Measurements from ENCODE around the gene PRPSAP1.
"Not testable (repeated sequence)": the region's sequence is repeated elsewhere in the genome, so short reads cannot be mapped to it uniquely, and the experiment has no call there.

Gene PRPSAP1

GRCh38 chr17:76268991-76269981 is 84.4 kb downstream of the PRPSAP1 start:
- Histone ChIP-seq H3K27ac (ENCODE audit: low read length) (no peak overlapping the region), H3K9me3 (ENCODE audit: control insufficient read depth, insufficient read depth, low read length) (no peaks in the 10 kb centered on the region), H3K4me1 (ENCODE audit: control insufficient read depth, insufficient read depth, low read length) (peaks cover 14% of the 10 kb centered on the region), H3K27me3 (ENCODE audit: control insufficient read depth, insufficient read depth, low read length) (no peaks in the 10 kb centered on the region), H3K4me3 (ENCODE audit: low read length) (no peak overlapping the region), H3K36me3 (ENCODE audit: control insufficient read depth, insufficient read depth, low read length) (no peaks in the 10 kb centered on the region)
- no peak for DNase-seq (ENCODE audit: low read depth, low spot score)
- WGBS (ENCODE audit: insufficient coverage, insufficient read length): no CpG with 5 or more reads among the region's 12 CpGs

GRCh38 chr17:76268015-76268749 is 85.5 kb downstream of the PRPSAP1 start:
- WGBS (ENCODE audit: insufficient coverage, insufficient read length): no CpG with 5 or more reads among the region's 9 CpGs
- Histone ChIP-seq H3K27me3 (ENCODE audit: control insufficient read depth, insufficient read depth, low read length) (no peaks in the 10 kb centered on the region), H3K9me3 (ENCODE audit: control insufficient read depth, insufficient read depth, low read length) (no peaks in the 10 kb centered on the region), H3K36me3 (ENCODE audit: control insufficient read depth, insufficient read depth, low read length) (no peaks in the 10 kb centered on the region), H3K4me1 (ENCODE audit: control insufficient read depth, insufficient read depth, low read length) (peaks cover 14% of the 10 kb centered on the region), H3K4me3 (ENCODE audit: low read length) (no peak overlapping the region), H3K27ac (ENCODE audit: low read length) (no peak overlapping the region)
- no peak for DNase-seq (ENCODE audit: low read depth, low spot score)

- not testable (repeated sequence) for DNase-seq (ENCODE audit: low read depth, low spot score); H3K27ac ChIP-seq (ENCODE audit: low read length); H3K4me3 ChIP-seq (ENCODE audit: low read length); H3K9me3 ChIP-seq (ENCODE audit: control insufficient read depth, insufficient read depth, low read length); H3K27me3 ChIP-seq (ENCODE audit: control insufficient read depth, insufficient read depth, low read length); H3K36me3 ChIP-seq (ENCODE audit: control insufficient read depth, insufficient read depth, low read length)
- WGBS (ENCODE audit: insufficient coverage, insufficient read length): no CpG with 5 or more reads among the region's 13 CpGs
- peaks cover 14% of the 10 kb centered on the region for H3K4me1 ChIP-seq (ENCODE audit: control insufficient read depth, insufficient read depth, low read length)
These were observed 86.1 kb downstream of the PRPSAP1 start for GRCh38 chr17:76267581-76268001.

- no CpG with 5 or more reads among the region's 4 CpGs for WGBS (ENCODE audit: insufficient coverage, insufficient read length)
- peaks cover 11% of the 10 kb centered on the region for H3K4me1 ChIP-seq (ENCODE audit: control insufficient read depth, insufficient read depth, low read length)
These were observed 86.6 kb downstream of the PRPSAP1 start for GRCh38 chr17:76267051-76267576.

GRCh38 chr17:76266244-76266938 is 87.3 kb downstream of the PRPSAP1 start:
- Histone ChIP-seq H3K4me1 (ENCODE audit: control insufficient read depth, insufficient read depth, low read length) (peaks cover 8% of the 10 kb centered on the region), H3K4me3 (ENCODE audit: low read length) (peak overlapping the region; percentile 95; the same call in 1 of the 2 replicates), H3K36me3 (ENCODE audit: control insufficient read depth, insufficient read depth, low read length) (no peaks in the 10 kb centered on the region), H3K9me3 (ENCODE audit: control insufficient read depth, insufficient read depth, low read length) (no peaks in the 10 kb centered on the region), H3K27ac (ENCODE audit: low read length) (no peak overlapping the region), H3K27me3 (ENCODE audit: control insufficient read depth, insufficient read depth, low read length) (no peaks in the 10 kb centered on the region)
- no CpG with 5 or more reads among the region's 12 CpGs for WGBS (ENCODE audit: insufficient coverage, insufficient read length)
- no peak for DNase-seq (ENCODE audit: low read depth, low spot score)

More at GRCh38 chr17:76267051-76267576, 86.6 kb downstream of the PRPSAP1 start:
- Histone ChIP-seq H3K36me3 (ENCODE audit: control insufficient read depth, insufficient read depth, low read length) (no peaks in the 10 kb centered on the region), H3K4me3 (ENCODE audit: low read length) (no peak overlapping the region), H3K27ac (ENCODE audit: low read length) (no peak overlapping the region), H3K9me3 (ENCODE audit: control insufficient read depth, insufficient read depth, low read length) (no peaks in the 10 kb centered on the region), H3K27me3 (ENCODE audit: control insufficient read depth, insufficient read depth, low read length) (no peaks in the 10 kb centered on the region)
- no peak for DNase-seq (ENCODE audit: low read depth, low spot score)

- Histone ChIP-seq H3K4me3 (ENCODE audit: low read length) (peak overlapping the region; percentile 95), H3K27ac (ENCODE audit: low read length) (no peak overlapping the region), H3K9me3 (ENCODE audit: control insufficient read depth, insufficient read depth, low read length) (no peaks in the 10 kb centered on the region), H3K27me3 (ENCODE audit: control insufficient read depth, insufficient read depth, low read length) (no peaks in the 10 kb centered on the region), H3K36me3 (ENCODE audit: control insufficient read depth, insufficient read depth, low read length) (no peaks in the 10 kb centered on the region), H3K4me1 (ENCODE audit: control insufficient read depth, insufficient read depth, low read length) (peaks cover 6% of the 10 kb centered on the region)
- WGBS (ENCODE audit: insufficient coverage, insufficient read length): no CpG with 5 or more reads among the region's 76 CpGs
- no peak for DNase-seq (ENCODE audit: low read depth, low spot score)
These were observed 88.0 kb downstream of the PRPSAP1 start for GRCh38 chr17:76265624-76266243.

GRCh38 chr17:76264755-76265623 is 88.7 kb downstream of the PRPSAP1 start, which contains the start of gene UBALD2:
Gene UBALD2, plus strand, starts transcription at chr17:76265348. Its CDS starts 158 bp downstream, at chr17:76265506.
- DNase-seq (ENCODE audit: low read depth, low spot score): peak; percentile 90
- Histone ChIP-seq H3K9me3 (ENCODE audit: control insufficient read depth, insufficient read depth, low read length) (no peaks in the 10 kb centered on the region), H3K27ac (ENCODE audit: low read length) (no peak within 1 kb of the TSS), H3K27me3 (ENCODE audit: control insufficient read depth, insufficient read depth, low read length) (no peaks in the 10 kb centered on the region), H3K4me3 (ENCODE audit: low read length) (peak within 1 kb of the TSS; percentile 95), H3K36me3 (ENCODE audit: control insufficient read depth, insufficient read depth, low read length) (no peaks in the 10 kb centered on the region), H3K4me1 (ENCODE audit: control insufficient read depth, insufficient read depth, low read length) (peaks cover 6% of the 10 kb centered on the region)
- no CpG with 5 or more reads among the region's 94 CpGs for WGBS (ENCODE audit: insufficient coverage, insufficient read length)

- no CpG with 5 or more reads among the region's 9 CpGs for WGBS (ENCODE audit: insufficient coverage, insufficient read length)
- DNase-seq (ENCODE audit: low read depth, low spot score): no peak
- Histone ChIP-seq H3K27me3 (ENCODE audit: control insufficient read depth, insufficient read depth, low read length) (no peaks in the 10 kb centered on the region), H3K9me3 (ENCODE audit: control insufficient read depth, insufficient read depth, low read length) (no peaks in the 10 kb centered on the region), H3K36me3 (ENCODE audit: control insufficient read depth, insufficient read depth, low read length) (no peaks in the 10 kb centered on the region), H3K4me1 (ENCODE audit: control insufficient read depth, insufficient read depth, low read length) (peaks cover 6% of the 10 kb centered on the region), H3K4me3 (ENCODE audit: low read length) (no peak overlapping the region), H3K27ac (ENCODE audit: low read length) (no peak overlapping the region)
These were observed 89.3 kb downstream of the PRPSAP1 start for GRCh38 chr17:76264425-76264754.

- no peaks in the 10 kb centered on the region for H3K9me3 ChIP-seq (ENCODE audit: control insufficient read depth, insufficient read depth, low read length)
- no peak for DNase-seq (ENCODE audit: low read depth, low spot score)
- no peak overlapping the region for H3K27ac ChIP-seq (ENCODE audit: low read length)
- no peaks in the 10 kb centered on the region for H3K36me3 ChIP-seq (ENCODE audit: control insufficient read depth, insufficient read depth, low read length)
- H3K27me3 ChIP-seq (ENCODE audit: control insufficient read depth, insufficient read depth, low read length): no peaks in the 10 kb centered on the region
- WGBS (ENCODE audit: insufficient coverage, insufficient read length): no CpG with 5 or more reads among the region's 5 CpGs
- peaks cover 6% of the 10 kb centered on the region for H3K4me1 ChIP-seq (ENCODE audit: control insufficient read depth, insufficient read depth, low read length)
- no peak overlapping the region for H3K4me3 ChIP-seq (ENCODE audit: low read length)
These were observed 89.8 kb downstream of the PRPSAP1 start for GRCh38 chr17:76263896-76264295.
